Measurements from ENCODE around the gene RHEX.

RHEX gene

GRCh38 chr1:206142770-206143169, 89.8 kb downstream of the RHEX start:
- Histone ChIP-seq H2BK120ac (ENCODE audit: low read depth, low read length) (no peak overlapping the region), H3K4me2 (ENCODE audit: insufficient read depth, low read length, poor library complexity, severe bottlenecking) (no peak overlapping the region), H3K4ac (ENCODE audit: low read length) (no peak overlapping the region), H2AK5ac (ENCODE audit: low read depth, low read length) (no peak overlapping the region), H3K27ac (replicated peaks; ENCODE audit: low read length) (no peak overlapping the region), H2BK15ac (ENCODE audit: low read length) (no peak overlapping the region), H3K23ac (ENCODE audit: low read depth, low read length, poor library complexity) (no peak overlapping the region), H3K18ac (ENCODE audit: low read length) (no peak overlapping the region), H4K8ac (ENCODE audit: low read depth, low read length) (no peak overlapping the region), H3K4me1 (ENCODE audit: control insufficient read depth in 2 of 2, insufficient read depth in 1 of 2, low read depth in 1 of 2, low read length in 2 of 2) (peaks cover 0 to 11% of the 10 kb centered on the region in 2 donors), H3K9ac (ENCODE audit: low read depth, low read length, poor library complexity) (no peak overlapping the region), H3K14ac (ENCODE audit: low read length) (no peak overlapping the region), H3K4me3 (ENCODE audit: low read length in 2 of 2) (no peak overlapping the region), H2BK5ac (ENCODE audit: low read length) (no peak overlapping the region), H3K36me3 (replicated peaks in 1 of 2; ENCODE audit: control insufficient read depth in 2 of 2, insufficient read depth in 2 of 2, low read length in 2 of 2) (no peaks in the 10 kb centered on the region), H3K27me3 (ENCODE audit: control insufficient read depth in 3 of 3, insufficient read depth in 3 of 3, low read depth in 1 of 3, low read length in 3 of 3) (peaks cover 0 to 21% (median 0%) of the 10 kb centered on the region in 3 experiments), H2AFZ (ENCODE audit: low read length) (no peak overlapping the region), H3K9me3 (replicated peaks in 1 of 2; ENCODE audit: control insufficient read depth in 2 of 2, insufficient read depth in 1 of 2, low read depth in 1 of 2, low read length in 2 of 2) (peaks cover 0 to 5% of the 10 kb centered on the region in 2 donors), H4K91ac (ENCODE audit: low read depth, low read length, poor library complexity) (no peak overlapping the region), H2BK12ac (ENCODE audit: low read length) (no peak overlapping the region), H3K79me1 (ENCODE audit: low read depth, low read length) (no peaks in the 10 kb centered on the region)
- WGBS, 2 donors (ENCODE audit: extremely low coverage in 2 of 2, insufficient read length in 2 of 2, insufficient replicate concordance in 1 of 2), result no CpG with 5 or more reads among the region's 2 CpGs
- no peak for DNase-seq (ENCODE audit: low spot score)

- no CpG with 5 or more reads among the region's 15 CpGs for WGBS, 2 donors (ENCODE audit: extremely low coverage in 2 of 2, insufficient read length in 2 of 2, insufficient replicate concordance in 1 of 2)
- H3K14ac ChIP-seq (ENCODE audit: low read length), result no peak overlapping the region
- H2BK15ac ChIP-seq (ENCODE audit: low read length), result no peak overlapping the region
- no peak overlapping the region for H2AK5ac ChIP-seq (ENCODE audit: low read depth, low read length)
- no peak overlapping the region for H2BK5ac ChIP-seq (ENCODE audit: low read length)
- no peak overlapping the region for H3K4me2 ChIP-seq (ENCODE audit: insufficient read depth, low read length, poor library complexity, severe bottlenecking)
- H3K27me3 ChIP-seq (ENCODE audit: control insufficient read depth in 3 of 3, insufficient read depth in 3 of 3, low read depth in 1 of 3, low read length in 3 of 3), result peaks cover 0 to 21% (median 0%) of the 10 kb centered on the region in 3 experiments
- no peak overlapping the region for H4K8ac ChIP-seq (ENCODE audit: low read depth, low read length)
- H3K23ac ChIP-seq (ENCODE audit: low read depth, low read length, poor library complexity), result no peak overlapping the region
- no peak for DNase-seq (ENCODE audit: low spot score)
- H2BK12ac ChIP-seq (ENCODE audit: low read length), result no peak overlapping the region
- H2AFZ ChIP-seq (ENCODE audit: low read length), result no peak overlapping the region
- no peak overlapping the region for H3K18ac ChIP-seq (ENCODE audit: low read length)
- H2BK120ac ChIP-seq (ENCODE audit: low read depth, low read length), result no peak overlapping the region
- no peak overlapping the region for H3K9ac ChIP-seq (ENCODE audit: low read depth, low read length, poor library complexity)
- H3K79me1 ChIP-seq (ENCODE audit: low read depth, low read length), result no peaks in the 10 kb centered on the region
- H4K91ac ChIP-seq (ENCODE audit: low read depth, low read length, poor library complexity), result no peak overlapping the region
- peaks cover 0 to 11% of the 10 kb centered on the region in 2 donors for H3K4me1 ChIP-seq (ENCODE audit: control insufficient read depth in 2 of 2, insufficient read depth in 1 of 2, low read depth in 1 of 2, low read length in 2 of 2)
- H3K36me3 ChIP-seq (replicated peaks in 1 of 2; ENCODE audit: control insufficient read depth in 2 of 2, insufficient read depth in 2 of 2, low read length in 2 of 2), result no peaks in the 10 kb centered on the region
- H3K4me3 ChIP-seq (ENCODE audit: low read length in 2 of 2), result no peak overlapping the region
- H3K27ac ChIP-seq (replicated peaks; ENCODE audit: low read length), result no peak overlapping the region
- H3K4ac ChIP-seq (ENCODE audit: low read length), result no peak overlapping the region
- H3K9me3 ChIP-seq (replicated peaks in 1 of 2; ENCODE audit: control insufficient read depth in 2 of 2, insufficient read depth in 1 of 2, low read depth in 1 of 2, low read length in 2 of 2), result peaks cover 0 to 5% of the 10 kb centered on the region in 2 donors
Measured at GRCh38 chr1:206143537-206144172, 90.7 kb downstream of the RHEX start.

GRCh38 chr1:206144605-206145004, 91.6 kb downstream of the RHEX start:
- Histone ChIP-seq H2BK120ac (ENCODE audit: low read depth, low read length) (no peak overlapping the region), H3K27me3 (ENCODE audit: control insufficient read depth in 3 of 3, insufficient read depth in 3 of 3, low read depth in 1 of 3, low read length in 3 of 3) (peaks cover 0 to 21% (median 0%) of the 10 kb centered on the region in 3 experiments), H3K79me1 (ENCODE audit: low read depth, low read length) (no peaks in the 10 kb centered on the region), H3K36me3 (replicated peaks in 1 of 2; ENCODE audit: control insufficient read depth in 2 of 2, insufficient read depth in 2 of 2, low read length in 2 of 2) (no peaks in the 10 kb centered on the region), H2BK12ac (ENCODE audit: low read length) (no peak overlapping the region), H3K4me3 (ENCODE audit: low read length in 2 of 2) (no peak overlapping the region), H3K9me3 (replicated peaks in 1 of 2; ENCODE audit: control insufficient read depth in 2 of 2, insufficient read depth in 1 of 2, low read depth in 1 of 2, low read length in 2 of 2) (peaks cover 0 to 5% of the 10 kb centered on the region in 2 donors), H3K4ac (ENCODE audit: low read length) (no peak overlapping the region), H3K23ac (ENCODE audit: low read depth, low read length, poor library complexity) (no peak overlapping the region), H2BK5ac (ENCODE audit: low read length) (no peak overlapping the region), H3K27ac (replicated peaks; ENCODE audit: low read length) (no peak overlapping the region), H3K9ac (ENCODE audit: low read depth, low read length, poor library complexity) (no peak overlapping the region), H3K14ac (ENCODE audit: low read length) (no peak overlapping the region), H3K18ac (ENCODE audit: low read length) (no peak overlapping the region), H4K91ac (ENCODE audit: low read depth, low read length, poor library complexity) (no peak overlapping the region), H3K4me1 (ENCODE audit: control insufficient read depth in 2 of 2, insufficient read depth in 1 of 2, low read depth in 1 of 2, low read length in 2 of 2) (peaks cover 0 to 11% of the 10 kb centered on the region in 2 donors), H4K8ac (ENCODE audit: low read depth, low read length) (no peak overlapping the region), H2AK5ac (ENCODE audit: low read depth, low read length) (no peak overlapping the region), H2AFZ (ENCODE audit: low read length) (no peak overlapping the region), H2BK15ac (ENCODE audit: low read length) (no peak overlapping the region), H3K4me2 (ENCODE audit: insufficient read depth, low read length, poor library complexity, severe bottlenecking) (no peak overlapping the region)
- no peak for DNase-seq (ENCODE audit: low spot score)
- no CpG with 5 or more reads among the region's 2 CpGs for WGBS, 2 donors (ENCODE audit: extremely low coverage in 2 of 2, insufficient read length in 2 of 2, insufficient replicate concordance in 1 of 2)

GRCh38 chr1:206145771-206146290, 92.9 kb downstream of the RHEX start:
- Histone ChIP-seq H3K27me3 (ENCODE audit: control insufficient read depth in 3 of 3, insufficient read depth in 3 of 3, low read depth in 1 of 3, low read length in 3 of 3) (peaks cover 0 to 21% (median 0%) of the 10 kb centered on the region in 3 experiments), H3K23ac (ENCODE audit: low read depth, low read length, poor library complexity) (no peak overlapping the region), H3K18ac (ENCODE audit: low read length) (no peak overlapping the region), H3K4me3 (ENCODE audit: low read length in 2 of 2) (no peak overlapping the region), H2AK5ac (ENCODE audit: low read depth, low read length) (no peak overlapping the region), H3K4me1 (ENCODE audit: control insufficient read depth in 2 of 2, insufficient read depth in 1 of 2, low read depth in 1 of 2, low read length in 2 of 2) (peaks cover 0 to 11% of the 10 kb centered on the region in 2 donors), H3K4ac (ENCODE audit: low read length) (no peak overlapping the region), H3K79me1 (ENCODE audit: low read depth, low read length) (no peaks in the 10 kb centered on the region), H4K8ac (ENCODE audit: low read depth, low read length) (no peak overlapping the region), H2BK15ac (ENCODE audit: low read length) (no peak overlapping the region), H3K4me2 (ENCODE audit: insufficient read depth, low read length, poor library complexity, severe bottlenecking) (no peak overlapping the region), H3K14ac (ENCODE audit: low read length) (no peak overlapping the region), H3K9me3 (replicated peaks in 1 of 2; ENCODE audit: control insufficient read depth in 2 of 2, insufficient read depth in 1 of 2, low read depth in 1 of 2, low read length in 2 of 2) (peaks cover 0 to under 1% of the 10 kb centered on the region in 2 donors), H3K27ac (replicated peaks; ENCODE audit: low read length) (no peak overlapping the region), H2BK12ac (ENCODE audit: low read length) (no peak overlapping the region), H2BK120ac (ENCODE audit: low read depth, low read length) (no peak overlapping the region), H4K91ac (ENCODE audit: low read depth, low read length, poor library complexity) (no peak overlapping the region), H2AFZ (ENCODE audit: low read length) (peak overlapping the region; percentile 15), H3K36me3 (replicated peaks in 1 of 2; ENCODE audit: control insufficient read depth in 2 of 2, insufficient read depth in 2 of 2, low read length in 2 of 2) (no peaks in the 10 kb centered on the region), H3K9ac (ENCODE audit: low read depth, low read length, poor library complexity) (no peak overlapping the region), H2BK5ac (ENCODE audit: low read length) (no peak overlapping the region)
- DNase-seq (ENCODE audit: low spot score), result no peak
- WGBS, 2 donors (ENCODE audit: extremely low coverage in 2 of 2, insufficient read length in 2 of 2, insufficient replicate concordance in 1 of 2), result no CpG with 5 or more reads among the region's 3 CpGs

All from neuronal stem cell (in vitro differentiated cells).